Naive thymus-derived CD4-positive, alpha-beta T cell (primary cell): ENCODE data around the gene SEMA4D. TPM values are rescaled to one million over a fixed set of nuclear protein-coding genes. Genes with fewer than 3 reads are reported as not detected.

Experiments
- ATAC-seq: fragments of 150-1000 bp; cut with Tn5 transposase; 2 replicates; pipeline ENCODE4 v1.10.0; 2021; ENCODE audit warnings: mild to moderate bottlenecking, moderate library complexity
- CTCF ChIA-PET: fragments of 350-600 bp; sonication (Branson Sonifier 250); formaldehyde crosslinking; loops from one replicate; lab custom pipeline; 2021; ENCODE audit warnings: antibody characterized with exemption; lab: Charles Lee
- POLR2A ChIA-PET: fragments of 350-600 bp; sonication (Branson Sonifier 250); formaldehyde crosslinking; loops from one replicate; lab custom pipeline; 2021; ENCODE audit warnings: antibody characterized with exemption, inconsistent platforms; lab: Charles Lee
- DNase-seq, 9 donors: peaks; one replicate each; pipeline versions ENCODE4 v3.0.0 to v3.0.0-alpha.2; 2020 to 2022; ENCODE audit warnings: mixed read lengths in 1 of 9
- H3K27ac ChIP-seq: one replicate; pipeline ENCODE4 v1.7.0; 2013; ENCODE audit warnings: mild to moderate bottlenecking, low read depth, low read length, moderate library complexity
- H3K27me3 ChIP-seq, 2 donors: one replicate each; pipeline ENCODE4 v1.7.0; 2013; ENCODE audit warnings: low read length in 2 of 2, mild to moderate bottlenecking in 2 of 2, moderate library complexity in 2 of 2; ENCODE audit not compliant: control insufficient read depth in 2 of 2, insufficient read depth in 2 of 2
- H3K36me3 ChIP-seq, 3 experiments: 1 replicate in 2 of 3; 2 replicates in 1 of 3; pipeline ENCODE4 v1.7.0; 2013; ENCODE audit warnings: low read length in 3 of 3, mild to moderate bottlenecking in 3 of 3, moderate library complexity in 1 of 3; ENCODE audit not compliant: insufficient read depth in 3 of 3, control insufficient read depth in 2 of 3
- H3K4me1 ChIP-seq, 2 donors: one replicate each; pipeline ENCODE4 v1.7.0; 2013; ENCODE audit warnings: low read length in 2 of 2, mild to moderate bottlenecking in 2 of 2, moderate library complexity in 1 of 2; ENCODE audit not compliant: control insufficient read depth in 2 of 2, insufficient read depth in 2 of 2
- H3K4me3 ChIP-seq: 2 replicates; pipeline ENCODE4 v1.7.0; 2013; ENCODE audit warnings: mild to moderate bottlenecking, low read length
- H3K9me3 ChIP-seq, 3 experiments: 1 replicate in 2 of 3; 2 replicates in 1 of 3; pipeline ENCODE4 v1.7.0; 2013; ENCODE audit warnings: low read length in 3 of 3; ENCODE audit not compliant: control insufficient read depth in 2 of 3
- H3K27ac Mint-ChIP-seq, 9 donors: one replicate each; pipeline ENCODE4 v1.8.0; 2020 to 2022; ENCODE audit warnings: mixed read lengths in 9 of 9, mild to moderate bottlenecking in 8 of 9, moderate library complexity in 5 of 9, inconsistent platforms in 2 of 9
- H3K27me3 Mint-ChIP-seq, 5 donors: one replicate each; pipeline ENCODE4 v1.8.0; 2021 to 2022; ENCODE audit warnings: mixed read lengths in 5 of 5, mild to moderate bottlenecking in 1 of 5
- H3K36me3 Mint-ChIP-seq, 5 donors: one replicate each; pipeline ENCODE4 v1.8.0; 2020 to 2022; ENCODE audit warnings: mixed read lengths in 5 of 5, mild to moderate bottlenecking in 3 of 5, inconsistent platforms in 1 of 5
- H3K4me1 Mint-ChIP-seq, 7 donors: one replicate each; pipeline ENCODE4 v1.8.0; 2020 to 2022; ENCODE audit warnings: mixed read lengths in 7 of 7, mild to moderate bottlenecking in 3 of 7, inconsistent platforms in 1 of 7
- H3K4me3 Mint-ChIP-seq, 10 donors: one replicate each; pipeline ENCODE4 v1.8.0; 2020 to 2022; ENCODE audit warnings: mild to moderate bottlenecking in 10 of 10, mixed read lengths in 10 of 10, moderate library complexity in 6 of 10, inconsistent platforms in 2 of 10
- H3K9me3 Mint-ChIP-seq, 11 donors: one replicate each; pipeline ENCODE4 v1.8.0; 2020 to 2022; ENCODE audit warnings: mixed read lengths in 11 of 11, mild to moderate bottlenecking in 4 of 11, inconsistent platforms in 1 of 11, moderate library complexity in 1 of 11
- intact Hi-C, 2 donors: fragments of 100-400 bp; cut with micrococcal nuclease; formaldehyde crosslinking; loops; one replicate each; pipeline ENCODE4 v1.15.1; 2023
- polyA plus RNA-seq, 2 donors: library from polyadenylated mRNA; unstranded; fragments of 300-500 nt; fragmentation: Illumina TruSeq; gene quantifications; one replicate each; pipeline ENCODE4 v1.2.3, GENCODE V29; 2021
- total RNA-seq, 6 experiments: library from RNA in 5 of 6; stranded (reverse) in 5 of 6; gene quantifications; 1 replicate in 5 of 6; 2 replicates in 1 of 6; pipeline ENCODE4 v1.2.3 and lab custom pipeline; 2021 to 2026

The SEMA4D gene
- total and polyA plus RNA-seq, 7 experiments from 2014 or later = 114 to 465 (median 448) TPM

- H3K4me1 ChIP-seq = peaks cover 4 to 7% of the 10 kb centered on the region in 2 donors
- H3K36me3 Mint-ChIP-seq = peaks cover 14 to 72% (median 42%) of the 10 kb centered on the region in 5 donors
- H3K4me3 ChIP-seq = no peak overlapping the region
- peak overlapping the region; percentile 19 to 90 (median 73) for H3K27ac Mint-ChIP-seq
- H3K27me3 Mint-ChIP-seq = no peaks in the 10 kb centered on the region
- peaks cover 0 to 2% (median 0%) of the 10 kb centered on the region in 11 donors for H3K9me3 Mint-ChIP-seq
- H3K4me1 Mint-ChIP-seq = peaks cover 20 to 48% (median 33%) of the 10 kb centered on the region in 7 donors
- peak overlapping the region in 3 of 10 donors; percentile 6 to 61 (median 51) for H3K4me3 Mint-ChIP-seq
- ATAC-seq (peak; percentile 34), DNase-seq (no peak)
- no peaks in the 10 kb centered on the region for H3K27me3 ChIP-seq
- ChIA-PET CTCF (no interaction called here), POLR2A (no interaction called here)
- H3K36me3 ChIP-seq = peaks cover 20 to 99% (median 20%) of the 10 kb centered on the region in 3 experiments
- H3K27ac ChIP-seq = no peak overlapping the region
- intact Hi-C loops = no loop called here
- no peaks in the 10 kb centered on the region for H3K9me3 ChIP-seq
These were observed 146.2 kb downstream of the SEMA4D start for GRCh38 chr9:89351584-89352300.

- peaks cover 17 to 74% (median 41%) of the 10 kb centered on the region in 5 donors for H3K36me3 Mint-ChIP-seq
- no peaks in the 10 kb centered on the region for H3K27me3 Mint-ChIP-seq
- intact Hi-C loops = no loop called here
- ATAC-seq (no peak), DNase-seq (no peak)
- peaks cover 20 to 48% (median 33%) of the 10 kb centered on the region in 7 donors for H3K4me1 Mint-ChIP-seq
- ChIA-PET CTCF (no interaction called here), POLR2A (no interaction called here)
- Histone ChIP-seq H3K4me1 (peaks cover 4 to 7% of the 10 kb centered on the region in 2 donors), H3K9me3 (no peaks in the 10 kb centered on the region), H3K27me3 (no peaks in the 10 kb centered on the region), H3K4me3 (no peak overlapping the region), H3K36me3 (peaks cover 20 to 99% (median 26%) of the 10 kb centered on the region in 3 experiments), H3K27ac (no peak overlapping the region)
- H3K9me3 Mint-ChIP-seq = peaks cover 0 to 2% (median 0%) of the 10 kb centered on the region in 11 donors
- no peak overlapping the region for H3K4me3 Mint-ChIP-seq
- peak overlapping the region in 4 of 9 donors; percentile 0 to 46 (median 34) for H3K27ac Mint-ChIP-seq
These were observed 146.8 kb downstream of the SEMA4D start for GRCh38 chr9:89350988-89351557.

DNA sequence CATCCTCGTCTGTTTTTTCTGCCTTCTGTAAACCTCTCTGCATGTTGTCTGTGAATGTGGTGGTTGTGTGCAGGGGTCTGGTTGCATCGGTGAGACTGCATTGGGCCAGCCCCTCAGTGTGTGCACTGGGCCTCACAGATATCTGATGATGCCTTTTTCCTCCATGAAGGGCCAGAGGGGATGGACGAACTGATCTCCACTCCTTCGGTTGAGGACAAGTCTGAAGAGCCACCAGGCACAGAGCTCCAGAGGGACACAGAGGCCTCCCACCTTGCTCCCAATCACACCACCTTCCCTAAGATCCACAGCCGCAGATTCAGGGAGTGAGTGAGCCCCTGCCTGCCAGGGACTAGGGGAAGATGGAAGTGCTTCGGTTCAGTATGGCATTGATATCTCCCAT lies 148.3 kb downstream of the SEMA4D start:
- DNase-seq (no peak), ATAC-seq (no peak)
- H3K36me3 ChIP-seq = peaks cover 26 to 99% (median 28%) of the 10 kb centered on the region in 3 experiments
- H3K27me3 ChIP-seq = no peaks in the 10 kb centered on the region
- Mint-ChIP-seq H3K36me3 (peaks cover 32 to 85% (median 45%) of the 10 kb centered on the region in 5 donors), H3K4me3 (no peak overlapping the region), H3K9me3 (peaks cover 0 to 2% (median 0%) of the 10 kb centered on the region in 11 donors), H3K27ac (peak overlapping the region in 2 of 9 donors; percentile 46 to 63), H3K4me1 (peaks cover 21 to 48% (median 34%) of the 10 kb centered on the region in 7 donors), H3K27me3 (no peaks in the 10 kb centered on the region)
- intact Hi-C loops = no loop called here
- H3K27ac ChIP-seq = no peak overlapping the region
- ChIA-PET POLR2A (interaction anchor here (0.6 kb wide), 1 partner anchor 51 kb away, joined by 3 read pairs; no protein-coding TSS in a partner anchor), CTCF (no interaction called here)
- H3K9me3 ChIP-seq = no peaks in the 10 kb centered on the region
- no peak overlapping the region for H3K4me3 ChIP-seq
- peaks cover 4 to 7% of the 10 kb centered on the region in 2 donors for H3K4me1 ChIP-seq

DNA sequence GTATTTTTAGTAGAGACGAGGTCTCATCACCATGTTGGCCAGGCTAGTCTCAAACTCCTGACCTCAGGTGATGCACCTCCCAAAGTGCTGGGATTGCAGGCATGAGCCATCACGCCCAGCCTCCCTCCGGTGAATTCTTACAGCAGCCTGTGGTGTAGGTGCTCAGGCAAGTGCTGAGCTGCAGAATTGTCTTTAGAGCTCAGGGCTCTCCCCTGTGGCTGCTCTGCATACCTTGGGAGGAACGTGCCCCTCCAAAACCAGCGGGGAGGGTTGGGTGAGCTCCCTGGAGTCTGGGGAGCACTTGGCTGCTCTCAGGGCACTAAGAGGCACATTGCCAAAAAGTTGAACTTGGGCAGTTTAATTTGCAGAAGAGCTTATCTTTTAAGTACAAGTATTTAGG lies 150.3 kb downstream of the SEMA4D start:
- intact Hi-C loops = no loop called here
- Histone ChIP-seq H3K9me3 (no peaks in the 10 kb centered on the region), H3K4me3 (no peak overlapping the region), H3K36me3 (peaks cover 32 to 97% (median 33%) of the 10 kb centered on the region in 3 experiments), H3K27me3 (no peaks in the 10 kb centered on the region), H3K4me1 (peaks cover 0 to 7% of the 10 kb centered on the region in 2 donors), H3K27ac (no peak overlapping the region)
- DNase-seq = no peak
- ChIA-PET CTCF (no interaction called here), POLR2A (interaction anchor here (1.5 to 2.3 kb wide), 2 partner anchors 10 to 193 kb away, joined by 3 to 10 read pairs; no protein-coding TSS in a partner anchor)
- no peak for ATAC-seq
- Mint-ChIP-seq H3K27ac (no peak overlapping the region), H3K27me3 (no peaks in the 10 kb centered on the region), H3K4me3 (no peak overlapping the region), H3K36me3 (peaks cover 25 to 91% (median 61%) of the 10 kb centered on the region in 5 donors), H3K9me3 (peaks cover 0 to 2% (median 0%) of the 10 kb centered on the region in 11 donors), H3K4me1 (peaks cover 17 to 46% (median 28%) of the 10 kb centered on the region in 7 donors)

GRCh38 chr9:89346696-89347095 lies 151.2 kb downstream of the SEMA4D start:
- ATAC-seq = no peak
- no peak overlapping the region for H3K4me3 Mint-ChIP-seq
- H3K27ac Mint-ChIP-seq = peak overlapping the region in 3 of 9 donors; percentile 48 to 65 (median 59)
- no peaks in the 10 kb centered on the region for H3K27me3 Mint-ChIP-seq
- peaks cover 15 to 36% (median 20%) of the 10 kb centered on the region in 7 donors for H3K4me1 Mint-ChIP-seq
- H3K36me3 ChIP-seq = peaks cover 40 to 98% (median 41%) of the 10 kb centered on the region in 3 experiments
- no peak overlapping the region for H3K27ac ChIP-seq
- H3K9me3 Mint-ChIP-seq = peaks cover 0 to 2% (median 0%) of the 10 kb centered on the region in 11 donors
- intact Hi-C loops = no loop called here
- H3K4me3 ChIP-seq = no peak overlapping the region
- no peaks in the 10 kb centered on the region for H3K4me1 ChIP-seq
- no peak for DNase-seq
- CTCF ChIA-PET = no interaction called here
- no peaks in the 10 kb centered on the region for H3K9me3 ChIP-seq
- H3K27me3 ChIP-seq = no peaks in the 10 kb centered on the region
- POLR2A ChIA-PET = interaction anchor here (2.3 kb wide), 1 partner anchor 11 kb away, joined by 10 read pairs; no protein-coding TSS in a partner anchor
- H3K36me3 Mint-ChIP-seq = peaks cover 34 to 93% (median 70%) of the 10 kb centered on the region in 5 donors

GRCh38 chr9:89345476-89345875 lies 152.4 kb downstream of the SEMA4D start:
- intact Hi-C loops = no loop called here
- Histone ChIP-seq H3K4me1 (no peaks in the 10 kb centered on the region), H3K27ac (no peak overlapping the region), H3K9me3 (no peaks in the 10 kb centered on the region), H3K27me3 (no peaks in the 10 kb centered on the region), H3K36me3 (peaks cover 37 to 98% (median 41%) of the 10 kb centered on the region in 3 experiments), H3K4me3 (no peak overlapping the region)
- no peak for ATAC-seq
- POLR2A ChIA-PET = interaction anchor here (0.9 kb wide), 1 partner anchor 21 kb away, joined by 3 read pairs; no protein-coding TSS in a partner anchor
- no peaks in the 10 kb centered on the region for H3K27me3 Mint-ChIP-seq
- CTCF ChIA-PET = no interaction called here
- peak overlapping the region in 6 of 9 donors; percentile 35 to 68 (median 53) for H3K27ac Mint-ChIP-seq
- peaks cover 6 to 29% (median 12%) of the 10 kb centered on the region in 7 donors for H3K4me1 Mint-ChIP-seq
- no peak for DNase-seq
- H3K36me3 Mint-ChIP-seq = peaks cover 36 to 97% (median 81%) of the 10 kb centered on the region in 5 donors
- H3K4me3 Mint-ChIP-seq = no peak overlapping the region
- H3K9me3 Mint-ChIP-seq = peaks cover 0 to 2% (median 0%) of the 10 kb centered on the region in 11 donors
